Endodermal cell (in vitro differentiated cells): ENCODE data around the gene CALCOCO1. TPM values are rescaled to one million over a fixed set of nuclear protein-coding genes. Genes with fewer than 3 reads are reported as not detected.

Experiments
- DNase-seq: peaks from one replicate; pipeline ENCODE4 v3.0.0-alpha.2; 2017
- H3K27ac ChIP-seq: 2 replicates; pipeline ENCODE4 v1.5.1; 2013; ENCODE audit warnings: mild to moderate bottlenecking, low read depth, low read length, moderate library complexity
- H3K27me3 ChIP-seq: 2 replicates; pipeline ENCODE4 v1.6.1; 2013; ENCODE audit warnings: mild to moderate bottlenecking, low read length, moderate library complexity; ENCODE audit not compliant: insufficient read depth, control insufficient read depth, poor library complexity, severe bottlenecking
- H3K36me3 ChIP-seq: 2 replicates; pipeline ENCODE4 v1.7.0; 2013; ENCODE audit warnings: mild to moderate bottlenecking, low read length, moderate library complexity; ENCODE audit not compliant: control insufficient read depth, insufficient read depth
- H3K4me1 ChIP-seq: one replicate; pipeline ENCODE4 v1.7.0; 2013; ENCODE audit warnings: low read length; ENCODE audit not compliant: control insufficient read depth, insufficient read depth
- H3K4me3 ChIP-seq: 2 replicates; pipeline ENCODE4 v1.5.1; 2013; ENCODE audit warnings: mild to moderate bottlenecking, low read length, moderate library complexity
- H3K9ac ChIP-seq: 2 replicates; pipeline ENCODE4 v1.6.1; 2013; ENCODE audit warnings: mild to moderate bottlenecking, low read length, moderate library complexity; ENCODE audit not compliant: poor library complexity, severe bottlenecking; ENCODE audit errors: extremely low read depth
- H3K9me3 ChIP-seq: 2 replicates; pipeline ENCODE4 v1.6.1; 2013; ENCODE audit warnings: mild to moderate bottlenecking, low read length, moderate library complexity; ENCODE audit not compliant: control insufficient read depth
- H3K27ac Mint-ChIP-seq: 2 replicates; pipeline ENCODE4 v1.8.0; 2020; ENCODE audit warnings: mixed read lengths
- H3K27me3 Mint-ChIP-seq: 2 replicates; pipeline ENCODE4 v1.8.0; 2021; ENCODE audit warnings: mild to moderate bottlenecking, mixed read lengths; ENCODE audit not compliant: insufficient read depth
- H3K36me3 Mint-ChIP-seq: 2 replicates; pipeline ENCODE4 v1.8.0; 2020; ENCODE audit warnings: low read depth, mixed read lengths
- H3K4me1 Mint-ChIP-seq: 2 replicates; pipeline ENCODE4 v1.8.0; 2020; ENCODE audit warnings: mixed read lengths
- H3K4me3 Mint-ChIP-seq: 2 replicates; pipeline ENCODE4 v1.8.0; 2020; ENCODE audit warnings: mild to moderate bottlenecking, moderate library complexity, mixed read lengths
- H3K9me3 Mint-ChIP-seq: 2 replicates; pipeline ENCODE4 v1.8.0; 2020; ENCODE audit warnings: mild to moderate bottlenecking, mixed read lengths
- CTCF ChIP-seq: fragments of 200-600 bp; sonication (generic); conservative IDR thresholded peaks from 2 replicates; pipeline ENCODE4 v1.5.0; 2021; ENCODE audit warnings: antibody characterized with exemption, mild to moderate bottlenecking
- WGBS, 2 experiments: methylation state at CpG; one replicate each; pipeline versions ENCODE4 v1.1.5 to v1.1.7; 2013; ENCODE audit warnings: missing lambda C conversion rate in 2 of 2, mixed read lengths in 1 of 2; ENCODE audit not compliant: insufficient coverage in 1 of 2, insufficient read length in 1 of 2; 5-methylcytosine and 5-hydroxymethylcytosine counted together
- total RNA-seq, 2 donors: library from RNA; stranded (reverse); fragmentation: NEBNext Ultra II Directional in 1 of 2; extraction: Animal tissue kit (Norgen Biotek cat#: 25700) in 1 of 2; gene quantifications; 2 replicates in 1 of 2; 3 replicates in 1 of 2; pipeline ENCODE4 v1.2.1, GENCODE V29; 2021

Gene CALCOCO1
- total RNA-seq, 2 donors from 2014 or later: 41.4 to 45.7 TPM

GRCh38 chr12:53747095-53747494, 19.8 kb upstream of the CALCOCO1 start:
- WGBS, 2 experiments: 41 to 52% methylated on average over 2 to 5 of the region's 5 CpGs
- peaks cover 96% of the 10 kb centered on the region for H3K27me3 ChIP-seq
- peak; percentile 72 for DNase-seq
- Mint-ChIP-seq H3K4me1 (peaks cover 3% of the 10 kb centered on the region), H3K9me3 (no peaks in the 10 kb centered on the region), H3K4me3 (no peak overlapping the region), H3K36me3 (no peaks in the 10 kb centered on the region), H3K27ac (no peak overlapping the region), H3K27me3 (peaks cover 7% of the 10 kb centered on the region)
- no peak overlapping the region for H3K27ac ChIP-seq
- no peak for TF ChIP-seq CTCF
- H3K9ac ChIP-seq: no peak overlapping the region
- H3K4me1 ChIP-seq: no peaks in the 10 kb centered on the region
- H3K9me3 ChIP-seq: no peaks in the 10 kb centered on the region
- no peaks in the 10 kb centered on the region for H3K36me3 ChIP-seq
- no peak overlapping the region for H3K4me3 ChIP-seq

- WGBS, 2 experiments: 6 to 13% methylated on average over 14 to 19 of the region's 20 CpGs
- H3K9ac ChIP-seq: no peak overlapping the region
- no peak overlapping the region for H3K27ac Mint-ChIP-seq
- H3K9me3 ChIP-seq: no peaks in the 10 kb centered on the region
- H3K27me3 ChIP-seq: peaks cover 96% of the 10 kb centered on the region
- H3K36me3 Mint-ChIP-seq: no peaks in the 10 kb centered on the region
- no peak overlapping the region for H3K4me3 Mint-ChIP-seq
- TF ChIP-seq CTCF: peak; percentile 100
- H3K4me3 ChIP-seq: no peak overlapping the region
- H3K4me1 ChIP-seq: no peaks in the 10 kb centered on the region
- no peaks in the 10 kb centered on the region for H3K9me3 Mint-ChIP-seq
- H3K4me1 Mint-ChIP-seq: peaks cover 3% of the 10 kb centered on the region
- H3K27me3 Mint-ChIP-seq: peaks cover 7% of the 10 kb centered on the region
- H3K27ac ChIP-seq: peak overlapping the region; percentile 64
- DNase-seq: peak; percentile 99
- no peaks in the 10 kb centered on the region for H3K36me3 ChIP-seq
These were observed 19.4 kb upstream of the CALCOCO1 start for GRCh38 chr12:53746592-53747092.

GRCh38 chr12:53744751-53745150, 17.5 kb upstream of the CALCOCO1 start:
- DNase-seq: no peak
- Mint-ChIP-seq H3K27me3 (peaks cover 7% of the 10 kb centered on the region), H3K27ac (no peak overlapping the region), H3K4me1 (peaks cover 3% of the 10 kb centered on the region), H3K9me3 (no peaks in the 10 kb centered on the region), H3K4me3 (no peak overlapping the region), H3K36me3 (no peaks in the 10 kb centered on the region)
- TF ChIP-seq CTCF: no peak
- H3K4me1 ChIP-seq: no peaks in the 10 kb centered on the region
- no peaks in the 10 kb centered on the region for H3K36me3 ChIP-seq
- H3K4me3 ChIP-seq: no peak overlapping the region
- 83 to 84% methylated on average over 5 to 6 of the region's 6 CpGs for WGBS, 2 experiments
- no peak overlapping the region for H3K27ac ChIP-seq
- peaks cover 96% of the 10 kb centered on the region for H3K27me3 ChIP-seq
- no peaks in the 10 kb centered on the region for H3K9me3 ChIP-seq
- no peak overlapping the region for H3K9ac ChIP-seq
